Measurements from ENCODE around the gene MPP1. TPM values are rescaled to one million over a fixed set of nuclear protein-coding genes. Genes with fewer than 3 reads are reported as not detected.

MPP1 gene
- total RNA-seq, 4 donors from 2014 or later: 11.3 to 19.9 (median 15.9) TPM

GRCh38 chrX:154834562-154834961 is 29.3 kb upstream of the MPP1 start, which contains the start of gene SMIM9:
SMIM9 (minus strand) TSS chrX:154834662; CDS start chrX:154830856, 3,806 bp downstream.
- H3K27me3 ChIP-seq: no peaks in the 10 kb centered on the region
- H3K36me3 ChIP-seq: no peaks in the 10 kb centered on the region
- no peak within 1 kb of the TSS for H3K27ac ChIP-seq
- ATAC-seq (no peak), DNase-seq (no peak)
- H3K4me3 ChIP-seq: no peak within 1 kb of the TSS
- H3K4me1 ChIP-seq: no peaks in the 10 kb centered on the region
- H3K9me3 ChIP-seq: no peaks in the 10 kb centered on the region
- no peak for TF ChIP-seq CTCF (IDR thresholded peaks at IDR 0.05 in 4 of 5, conservative IDR thresholded peaks at IDR 0.05 in 1 of 5)
- no peak for TF ChIP-seq POLR2A (IDR thresholded peaks at IDR 0.05)
- in situ Hi-C loops (cut with MboI; ENCODE audit: low sequenced_read_pairs in 4 of 4) (no loop called here), intact Hi-C loops (cut with DNase I; ENCODE audit: low total_unique reads) (no loop called here)

- no peak for ATAC-seq
- H3K27ac ChIP-seq: no peak overlapping the region
- DNase-seq: no peak
- no peaks in the 10 kb centered on the region for H3K4me1 ChIP-seq
- H3K4me3 ChIP-seq: no peak overlapping the region
- no peaks in the 10 kb centered on the region for H3K36me3 ChIP-seq
- intact Hi-C loops (cut with DNase I; ENCODE audit: low total_unique reads): no loop called here
- no peak for TF ChIP-seq CTCF (IDR thresholded peaks at IDR 0.05 in 4 of 5, conservative IDR thresholded peaks at IDR 0.05 in 1 of 5)
- TF ChIP-seq POLR2A (IDR thresholded peaks at IDR 0.05): no peak
- no peaks in the 10 kb centered on the region for H3K9me3 ChIP-seq
- in situ Hi-C loops (cut with MboI; ENCODE audit: low sequenced_read_pairs in 4 of 4): no loop called here
- H3K27me3 ChIP-seq: no peaks in the 10 kb centered on the region
Measured at GRCh38 chrX:154833746-154834274, 28.5 kb upstream of the MPP1 start.

GRCh38 chrX:154829926-154830442 is 24.7 kb upstream of the MPP1 start:
- Histone ChIP-seq H3K4me3 (no peak overlapping the region), H3K36me3 (no peaks in the 10 kb centered on the region), H3K4me1 (no peaks in the 10 kb centered on the region), H3K9me3 (no peaks in the 10 kb centered on the region), H3K27ac (no peak overlapping the region), H3K27me3 (no peaks in the 10 kb centered on the region)
- in situ Hi-C loops (cut with MboI; ENCODE audit: low sequenced_read_pairs in 4 of 4) (no loop called here), intact Hi-C loops (cut with DNase I; ENCODE audit: low total_unique reads) (no loop called here)
- TF ChIP-seq POLR2A (IDR thresholded peaks at IDR 0.05) (no peak), CTCF (IDR thresholded peaks at IDR 0.05 in 4 of 5, conservative IDR thresholded peaks at IDR 0.05 in 1 of 5) (no peak)
- ATAC-seq (no peak), DNase-seq (no peak)

- Histone ChIP-seq H3K4me1 (no peaks in the 10 kb centered on the region), H3K9me3 (no peaks in the 10 kb centered on the region), H3K36me3 (no peaks in the 10 kb centered on the region), H3K27ac (no peak overlapping the region), H3K27me3 (no peaks in the 10 kb centered on the region), H3K4me3 (no peak overlapping the region)
- no peak for TF ChIP-seq POLR2A (IDR thresholded peaks at IDR 0.05)
- no peak for TF ChIP-seq CTCF (IDR thresholded peaks at IDR 0.05 in 4 of 5, conservative IDR thresholded peaks at IDR 0.05 in 1 of 5)
- in situ Hi-C loops (cut with MboI; ENCODE audit: low sequenced_read_pairs in 4 of 4) (no loop called here), intact Hi-C loops (cut with DNase I; ENCODE audit: low total_unique reads) (no loop called here)
- ATAC-seq (no peak), DNase-seq (no peak)
Measured at GRCh38 chrX:154829134-154829533, 23.8 kb upstream of the MPP1 start.

GRCh38 chrX:154828016-154828408 is 22.7 kb upstream of the MPP1 start:
- TF ChIP-seq POLR2A (IDR thresholded peaks at IDR 0.05) (no peak), CTCF (IDR thresholded peaks at IDR 0.05 in 4 of 5, conservative IDR thresholded peaks at IDR 0.05 in 1 of 5) (no peak)
- Histone ChIP-seq H3K36me3 (no peaks in the 10 kb centered on the region), H3K27ac (no peak overlapping the region), H3K27me3 (no peaks in the 10 kb centered on the region), H3K4me3 (no peak overlapping the region), H3K9me3 (no peaks in the 10 kb centered on the region), H3K4me1 (no peaks in the 10 kb centered on the region)
- intact Hi-C loops (cut with DNase I; ENCODE audit: low total_unique reads): no loop called here
- in situ Hi-C loops (cut with MboI; ENCODE audit: low sequenced_read_pairs in 4 of 4): no loop called here
- no peak for DNase-seq
- ATAC-seq: no peak
